HL-60/S4 (cell line): ENCODE results near the gene HTT.

Experiments used
- in situ Hi-C: fragments of 300-500 bp; cut with MboI; formaldehyde crosslinking; loops from 2 replicates; pipeline ENCODE4 v1.14.3; 2022; ENCODE audit warnings: low sequenced_read_pairs

The HTT gene

GRCh38 chr4:3115637-3116270, 41.3 kb downstream of the HTT start:
- in situ Hi-C loops, result loop anchor here (25.0 kb wide), 1 partner anchor 347 kb away; the partner anchor contains the start of gene DOK7

GRCh38 chr4:3116955-3117354, 42.5 kb downstream of the HTT start:
- in situ Hi-C loops, result loop anchor here (25.0 kb wide), 1 partner anchor 345 kb away; the partner anchor contains the start of gene DOK7

GRCh38 chr4:3118312-3118711, 43.8 kb downstream of the HTT start:
- in situ Hi-C loops, result loop anchor here (25.0 kb wide), 1 partner anchor 344 kb away; the partner anchor contains the start of gene DOK7

- in situ Hi-C loops, result loop anchor here (25.0 kb wide), 1 partner anchor 343 kb away; the partner anchor contains the start of gene DOK7
Measured at GRCh38 chr4:3119464-3119863, 45.0 kb downstream of the HTT start.

- in situ Hi-C loops, result loop anchor here (25.0 kb wide), 1 partner anchor 341 kb away; the partner anchor contains the start of gene DOK7
Measured at GRCh38 chr4:3121110-3121509, 46.6 kb downstream of the HTT start.

- in situ Hi-C loops, result loop anchor here (25.0 kb wide), 1 partner anchor 341 kb away; the partner anchor contains the start of gene DOK7
Measured at GRCh38 chr4:3121596-3121995, 47.1 kb downstream of the HTT start.

- in situ Hi-C loops, result loop anchor here (25.0 kb wide), 1 partner anchor 340 kb away; the partner anchor contains the start of gene DOK7
Measured at GRCh38 chr4:3122081-3122563, 47.6 kb downstream of the HTT start.

GRCh38 chr4:3123181-3123671, 48.7 kb downstream of the HTT start:
- in situ Hi-C loops, result loop anchor here (25.0 kb wide), 1 partner anchor 339 kb away; the partner anchor contains the start of gene DOK7

- in situ Hi-C loops, result loop anchor here (25.0 kb wide), 1 partner anchor 338 kb away; the partner anchor contains the start of gene DOK7
Measured at GRCh38 chr4:3124070-3124767, 49.7 kb downstream of the HTT start.

GRCh38 chr4:3127112-3127511, 52.6 kb downstream of the HTT start:
- in situ Hi-C loops, result no loop called here

- in situ Hi-C loops, result no loop called here
Measured at GRCh38 chr4:3128058-3128457, 53.6 kb downstream of the HTT start.

GRCh38 chr4:3128976-3129375, 54.5 kb downstream of the HTT start:
- in situ Hi-C loops, result no loop called here

GRCh38 chr4:3130201-3130600, 55.7 kb downstream of the HTT start:
- in situ Hi-C loops, result no loop called here

GRCh38 chr4:3130826-3131225, 56.3 kb downstream of the HTT start:
- in situ Hi-C loops, result no loop called here

GRCh38 chr4:3134201-3134600, 59.7 kb downstream of the HTT start:
- in situ Hi-C loops, result no loop called here

- in situ Hi-C loops, result no loop called here
Measured at GRCh38 chr4:3135155-3136011, 60.9 kb downstream of the HTT start.

GRCh38 chr4:3136454-3136853, 62.0 kb downstream of the HTT start:
- in situ Hi-C loops, result no loop called here

- in situ Hi-C loops, result no loop called here
Measured at GRCh38 chr4:3137908-3138307, 63.4 kb downstream of the HTT start.

- in situ Hi-C loops, result no loop called here
Measured at GRCh38 chr4:3145234-3145924, 70.9 kb downstream of the HTT start.

GRCh38 chr4:3148926-3149325, 74.4 kb downstream of the HTT start:
- in situ Hi-C loops, result no loop called here
